IMR-90 (cell line): ENCODE data around the gene RGS13. TPM values are rescaled to one million over a fixed set of nuclear protein-coding genes. Genes with fewer than 3 reads are reported as not detected.

ENCODE experiments used
- ATAC-seq: fragments of 200-7000 bp; cut with Tn5 transposase; 2 replicates; pipeline ENCODE4 v1.9.1; 2020; ENCODE audit warnings: low read depth, mild to moderate bottlenecking, moderate library complexity
- BruUV-seq: library from RNA; stranded (reverse); fragments of 400-500 nt; replicated peaks from 2 replicates; lab custom pipeline; 2021; lab: Mats Ljungman, UMichigan
- CTCF ChIA-PET: fragments of 300-600 bp; formaldehyde crosslinking; extraction: SDS; loops from one replicate; lab custom pipeline; 2021; ENCODE audit warnings: antibody characterized with exemption; lab: Yijun Ruan, JAX
- POLR2A ChIA-PET: fragments of 300-600 bp; sonication (Branson Sonifier 250); formaldehyde crosslinking; loops from one replicate; lab custom pipeline; 2022; ENCODE audit warnings: antibody characterized with exemption; ENCODE audit not compliant: unreplicated experiment; lab: Charles Lee
- DNase-seq: peaks from one replicate; pipeline ENCODE4 v3.0.0; 2013
- H2AFZ ChIP-seq: replicated peaks from 2 replicates; pipeline ENCODE3; 2013; ENCODE audit warnings: low read length, mild to moderate bottlenecking; ENCODE audit not compliant: poor library complexity
- H2AK5ac ChIP-seq: 2 replicates; pipeline ENCODE4 v1.6.1; 2013; ENCODE audit warnings: low read depth, low read length, inconsistent platforms
- H2AK9ac ChIP-seq: replicated peaks from 2 replicates; pipeline ENCODE3; 2013; ENCODE audit warnings: mild to moderate bottlenecking, low read depth, low read length, moderate library complexity; ENCODE audit not compliant: poor library complexity
- H2BK120ac ChIP-seq: 2 replicates; pipeline ENCODE4 v1.6.1; 2013; ENCODE audit warnings: low read depth, low read length, inconsistent platforms
- H2BK15ac ChIP-seq: 3 replicates; pipeline ENCODE4 v1.6.1; 2013; ENCODE audit warnings: low read depth, low read length, inconsistent platforms
- H2BK20ac ChIP-seq: 2 replicates; pipeline ENCODE4 v1.6.1; 2013; ENCODE audit warnings: low read depth, mild to moderate bottlenecking, inconsistent platforms, low read length, moderate library complexity
- H2BK5ac ChIP-seq: 2 replicates; pipeline ENCODE4 v1.6.1; 2013; ENCODE audit warnings: mild to moderate bottlenecking, low read depth, low read length, inconsistent platforms; ENCODE audit not compliant: poor library complexity, severe bottlenecking
- H3K14ac ChIP-seq: replicated peaks from 2 replicates; pipeline ENCODE4 v1.6.1; 2013; ENCODE audit warnings: low read depth, low read length, inconsistent platforms
- H3K18ac ChIP-seq: 2 replicates; pipeline ENCODE4 v1.6.1; 2013; ENCODE audit warnings: low read depth, low read length, control low read depth
- H3K23ac ChIP-seq: 2 replicates; pipeline ENCODE4 v1.6.1; 2013; ENCODE audit warnings: low read depth, low read length, inconsistent platforms
- H3K27ac ChIP-seq: 2 replicates; pipeline ENCODE4 v1.5.1; 2013; ENCODE audit warnings: mild to moderate bottlenecking, control low read depth, low read length; ENCODE audit not compliant: insufficient read depth
- H3K27me3 ChIP-seq: 2 replicates; pipeline ENCODE4 v1.6.1; 2013; ENCODE audit warnings: low read length; ENCODE audit not compliant: control insufficient read depth, insufficient read depth
- H3K36me3 ChIP-seq: 2 replicates; pipeline ENCODE4 v1.6.1; 2013; ENCODE audit warnings: low read length, mixed read lengths; ENCODE audit not compliant: control insufficient read depth, insufficient read depth
- H3K4ac ChIP-seq: 2 replicates; pipeline ENCODE4 v1.6.1; 2013; ENCODE audit warnings: low read depth, low read length, inconsistent platforms
- H3K4me1 ChIP-seq: 2 replicates; pipeline ENCODE4 v1.6.1; 2013; ENCODE audit warnings: low read length, mixed read lengths; ENCODE audit not compliant: control insufficient read depth, insufficient read depth
- H3K4me2 ChIP-seq: 2 replicates; pipeline ENCODE4 v1.6.1; 2013; ENCODE audit warnings: low read depth, mild to moderate bottlenecking, control low read depth, low read length, moderate library complexity
- H3K4me3 ChIP-seq: 2 replicates; pipeline ENCODE4 v1.5.1; 2013; ENCODE audit warnings: low read depth, mild to moderate bottlenecking, control low read depth, low read length, moderate library complexity; ENCODE audit not compliant: insufficient read depth
- H3K56ac ChIP-seq: 2 replicates; pipeline ENCODE4 v1.6.1; 2013; ENCODE audit warnings: low read length, inconsistent platforms; ENCODE audit not compliant: insufficient read depth; ENCODE audit errors: extremely low read depth
- H3K79me1 ChIP-seq, 2 experiments: 2 replicates each; pipeline ENCODE4 v1.6.1; 2013; ENCODE audit warnings: low read length in 2 of 2, inconsistent platforms in 1 of 2, low read depth in 1 of 2
- H3K9ac ChIP-seq: 2 replicates; pipeline ENCODE4 v1.6.1; 2013; ENCODE audit warnings: low read depth, low read length, control low read depth
- H3K9me1 ChIP-seq: 2 replicates; pipeline ENCODE4 v1.6.1; 2013; ENCODE audit warnings: low read length, inconsistent platforms; ENCODE audit not compliant: insufficient read depth
- H3K9me3 ChIP-seq: 2 replicates; pipeline ENCODE4 v1.6.1; 2013; ENCODE audit warnings: low read length; ENCODE audit not compliant: control insufficient read depth, insufficient read depth
- H4K20me1 ChIP-seq: 2 replicates; pipeline ENCODE4 v1.6.1; 2013; ENCODE audit warnings: low read length, inconsistent platforms; ENCODE audit not compliant: insufficient read depth
- H4K5ac ChIP-seq: 2 replicates; pipeline ENCODE4 v1.6.1; 2013; ENCODE audit warnings: mild to moderate bottlenecking, low read depth, low read length, control low read depth
- H4K8ac ChIP-seq, 2 experiments: 2 replicates each; pipeline ENCODE4 v1.6.1; 2013; ENCODE audit warnings: low read depth in 2 of 2, low read length in 2 of 2, control low read depth in 1 of 2, inconsistent platforms in 1 of 2
- H4K91ac ChIP-seq: 2 replicates; pipeline ENCODE4 v1.6.1; 2013; ENCODE audit warnings: low read depth, low read length, inconsistent platforms; ENCODE audit not compliant: insufficient read depth
- BHLHE40 ChIP-seq: fragments of 150-350 bp; IDR thresholded peaks from 2 replicates; pipeline ENCODE4 v1.6.1; 2016; ENCODE audit warnings: mild to moderate bottlenecking, low read depth, low read length
- CEBPB ChIP-seq: IDR thresholded peaks from 2 replicates; pipeline ENCODE4 v1.6.1; 2012; ENCODE audit warnings: low read depth, low read length, improper control_type of control experiment
- CHD1 ChIP-seq: IDR thresholded peaks from 2 replicates; pipeline ENCODE4 v1.6.1; 2012; ENCODE audit warnings: low read depth, low read length, improper control_type of control experiment
- FOS ChIP-seq: fragments of 150-350 bp; IDR thresholded peaks from 2 replicates; pipeline ENCODE4 v1.6.1; 2016; ENCODE audit warnings: low read depth, low read length
- MAFK ChIP-seq: IDR thresholded peaks from 2 replicates; pipeline ENCODE4 v1.6.1; 2012; ENCODE audit warnings: low read depth, low read length, improper control_type of control experiment
- MAZ ChIP-seq: IDR thresholded peaks from 2 replicates; pipeline ENCODE4 v1.6.1; 2012; ENCODE audit warnings: low read depth, mild to moderate bottlenecking, low read length, improper control_type of control experiment, moderate library complexity, borderline replicate concordance
- MXI1 ChIP-seq: IDR thresholded peaks from 2 replicates; pipeline ENCODE4 v1.6.1; 2012; ENCODE audit warnings: low read depth, mild to moderate bottlenecking, low read length, moderate library complexity, borderline replicate concordance
- NFE2L2 ChIP-seq: fragments of 150-350 bp; IDR thresholded peaks from 2 replicates; pipeline ENCODE4 v1.6.1; 2016; ENCODE audit warnings: low read depth, mild to moderate bottlenecking, low read length
- POLR2A ChIP-seq: IDR thresholded peaks from 2 replicates; pipeline ENCODE4 v1.6.1; 2012; ENCODE audit warnings: mild to moderate bottlenecking, low read depth, low read length
- RAD21 ChIP-seq: IDR thresholded peaks from 2 replicates; pipeline ENCODE4 v1.6.1; 2012; ENCODE audit warnings: low read length, improper control_type of control experiment
- RCOR1 ChIP-seq: IDR thresholded peaks from 2 replicates; pipeline ENCODE4 v1.6.1; 2012; ENCODE audit warnings: mild to moderate bottlenecking, low read length, improper control_type of control experiment; ENCODE audit not compliant: insufficient replicate concordance
- RFX5 ChIP-seq: IDR thresholded peaks from 2 replicates; pipeline ENCODE4 v1.8.0; 2012; ENCODE audit warnings: low read depth, mild to moderate bottlenecking, low read length, moderate library complexity
- SMC3 ChIP-seq: fragments of 150-350 bp; IDR thresholded peaks from 2 replicates; pipeline ENCODE4 v1.6.1; 2016; ENCODE audit warnings: low read depth, mild to moderate bottlenecking, antibody characterized with exemption, low read length, moderate library complexity
- WGBS, 2 experiments: methylation state at CpG; one replicate each; pipeline versions ENCODE4 v1.1.5 to v1.1.7; 2013; ENCODE audit warnings: missing lambda C conversion rate in 2 of 2; ENCODE audit not compliant: insufficient read length in 1 of 2; ENCODE audit errors: extremely low coverage in 2 of 2; 5-methylcytosine and 5-hydroxymethylcytosine counted together
- dilution Hi-C: fragments of 300-500 bp; cut with HindIII; formaldehyde crosslinking; loops from one replicate; pipeline ENCODE4 v1.14.3; 2018; ENCODE audit warnings: low sequenced_read_pairs; ENCODE audit not compliant: unreplicated experiment
- in situ Hi-C: fragments of 300-500 bp; cut with MboI; formaldehyde crosslinking; loops from 3 replicates; pipeline ENCODE4 v1.14.3; 2019; ENCODE audit warnings: low sequenced_read_pairs, inconsistent platforms, mixed read lengths
- intact Hi-C: fragments of 100-400 bp; cut with micrococcal nuclease; formaldehyde crosslinking; loops from 2 replicates; pipeline ENCODE4 v1.10.0; 2022
- polyA plus RNA-seq, 3 experiments: library from polyadenylated mRNA; depleted of rRNA; stranded (reverse); fragments of >200 nt; gene quantifications; 2 replicates each; pipeline ENCODE4 v1.2.3, GENCODE V29; 2012; ENCODE audit warnings: low replicate concordance in 1 of 3
- total RNA-seq: library from RNA; depleted of rRNA; stranded (reverse); fragments of >200 nt; gene quantifications from 2 replicates; pipeline ENCODE4 v1.2.3, GENCODE V29; 2012
- TF ChIP-seq, protein P1 (sequence below): fragments of 150-350 bp; IDR thresholded peaks from 2 replicates; pipeline ENCODE4 v1.6.1; 2017; ENCODE audit warnings: mild to moderate bottlenecking, antibody characterized with exemption, low read length, low read depth
- TF ChIP-seq, protein P2 (sequence below): fragments of 150-350 bp; IDR thresholded peaks from 2 replicates; pipeline ENCODE4 v1.6.1; 2016; ENCODE audit warnings: low read depth, mild to moderate bottlenecking, low read length, moderate library complexity, borderline replicate concordance
- TF ChIP-seq, protein P3 (sequence below): conservative IDR thresholded peaks from 2 replicates; pipeline ENCODE4 v1.5.1; 2012; ENCODE audit warnings: mild to moderate bottlenecking, low read depth, low read length, improper control_type of control experiment

RGS13 gene
- total and polyA plus RNA-seq, 2 of the 4 experiments (the other 2 are of a cell fraction): not detected

DNA sequence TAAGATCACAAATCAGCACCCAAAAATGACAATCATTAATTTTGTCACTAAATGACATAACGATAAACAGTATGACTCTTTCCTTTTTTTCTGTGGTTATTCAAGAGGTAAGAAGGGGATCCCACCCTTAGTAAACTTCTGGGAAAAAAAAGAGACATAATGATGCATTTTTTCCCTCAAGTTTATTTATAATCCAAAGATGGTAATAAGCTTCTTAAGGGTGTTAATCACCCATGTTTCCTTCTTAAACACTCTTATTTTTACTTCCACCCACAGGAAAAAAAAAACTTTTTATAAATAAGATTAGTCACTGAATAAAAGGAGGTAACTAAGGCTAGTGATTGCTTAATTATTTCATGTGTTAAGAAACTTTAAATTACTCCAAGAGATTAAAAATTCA is 35.7 kb upstream of the RGS13 start:
- no CpG with 5 or more reads among the region's 1 CpG for WGBS, 2 experiments
- no peak overlapping the region for H2BK5ac ChIP-seq
- no peak overlapping the region for H2AK9ac ChIP-seq
- H2BK120ac ChIP-seq: no peak overlapping the region
- no TSS peak for BruUV-seq
- no peaks in the 10 kb centered on the region for H3K79me1 ChIP-seq
- intact Hi-C loops (no loop called here), in situ Hi-C loops (no loop called here), dilution Hi-C loops (no loop called here)
- no peaks in the 10 kb centered on the region for H3K36me3 ChIP-seq
- H3K4ac ChIP-seq: no peak overlapping the region
- H4K5ac ChIP-seq: no peak overlapping the region
- H2AK5ac ChIP-seq: no peak overlapping the region
- no peaks in the 10 kb centered on the region for H3K27me3 ChIP-seq
- no peak for DNase-seq
- no peak overlapping the region for H3K14ac ChIP-seq
- no peak for ATAC-seq
- no peak overlapping the region for H4K91ac ChIP-seq
- H2BK15ac ChIP-seq: no peak overlapping the region
- no peaks in the 10 kb centered on the region for H3K9me3 ChIP-seq
- H3K18ac ChIP-seq: no peak overlapping the region
- TF ChIP-seq RFX5 (no peak), SMC3 (no peak), BHLHE40 (no peak), RAD21 (no peak), FOS (no peak), MXI1 (no peak), MAZ (no peak), RCOR1 (no peak), CHD1 (no peak), MAFK (no peak), POLR2A (no peak), CEBPB (no peak), NFE2L2 (no peak)
- TF ChIP-seq, protein P1, sequence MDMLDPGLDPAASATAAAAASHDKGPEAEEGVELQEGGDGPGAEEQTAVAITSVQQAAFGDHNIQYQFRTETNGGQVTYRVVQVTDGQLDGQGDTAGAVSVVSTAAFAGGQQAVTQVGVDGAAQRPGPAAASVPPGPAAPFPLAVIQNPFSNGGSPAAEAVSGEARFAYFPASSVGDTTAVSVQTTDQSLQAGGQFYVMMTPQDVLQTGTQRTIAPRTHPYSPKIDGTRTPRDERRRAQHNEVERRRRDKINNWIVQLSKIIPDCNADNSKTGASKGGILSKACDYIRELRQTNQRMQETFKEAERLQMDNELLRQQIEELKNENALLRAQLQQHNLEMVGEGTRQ: no peak
- TF ChIP-seq, protein P2, sequence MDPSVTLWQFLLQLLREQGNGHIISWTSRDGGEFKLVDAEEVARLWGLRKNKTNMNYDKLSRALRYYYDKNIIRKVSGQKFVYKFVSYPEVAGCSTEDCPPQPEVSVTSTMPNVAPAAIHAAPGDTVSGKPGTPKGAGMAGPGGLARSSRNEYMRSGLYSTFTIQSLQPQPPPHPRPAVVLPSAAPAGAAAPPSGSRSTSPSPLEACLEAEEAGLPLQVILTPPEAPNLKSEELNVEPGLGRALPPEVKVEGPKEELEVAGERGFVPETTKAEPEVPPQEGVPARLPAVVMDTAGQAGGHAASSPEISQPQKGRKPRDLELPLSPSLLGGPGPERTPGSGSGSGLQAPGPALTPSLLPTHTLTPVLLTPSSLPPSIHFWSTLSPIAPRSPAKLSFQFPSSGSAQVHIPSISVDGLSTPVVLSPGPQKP: no peak
- TF ChIP-seq, protein P3, sequence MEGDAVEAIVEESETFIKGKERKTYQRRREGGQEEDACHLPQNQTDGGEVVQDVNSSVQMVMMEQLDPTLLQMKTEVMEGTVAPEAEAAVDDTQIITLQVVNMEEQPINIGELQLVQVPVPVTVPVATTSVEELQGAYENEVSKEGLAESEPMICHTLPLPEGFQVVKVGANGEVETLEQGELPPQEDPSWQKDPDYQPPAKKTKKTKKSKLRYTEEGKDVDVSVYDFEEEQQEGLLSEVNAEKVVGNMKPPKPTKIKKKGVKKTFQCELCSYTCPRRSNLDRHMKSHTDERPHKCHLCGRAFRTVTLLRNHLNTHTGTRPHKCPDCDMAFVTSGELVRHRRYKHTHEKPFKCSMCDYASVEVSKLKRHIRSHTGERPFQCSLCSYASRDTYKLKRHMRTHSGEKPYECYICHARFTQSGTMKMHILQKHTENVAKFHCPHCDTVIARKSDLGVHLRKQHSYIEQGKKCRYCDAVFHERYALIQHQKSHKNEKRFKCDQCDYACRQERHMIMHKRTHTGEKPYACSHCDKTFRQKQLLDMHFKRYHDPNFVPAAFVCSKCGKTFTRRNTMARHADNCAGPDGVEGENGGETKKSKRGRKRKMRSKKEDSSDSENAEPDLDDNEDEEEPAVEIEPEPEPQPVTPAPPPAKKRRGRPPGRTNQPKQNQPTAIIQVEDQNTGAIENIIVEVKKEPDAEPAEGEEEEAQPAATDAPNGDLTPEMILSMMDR: no peak
- CTCF ChIA-PET: no interaction called here
- H3K27ac ChIP-seq: no peak overlapping the region
- H4K20me1 ChIP-seq: no peaks in the 10 kb centered on the region
- POLR2A ChIA-PET: no interaction called here
- no peak overlapping the region for H3K4me3 ChIP-seq
- H3K9me1 ChIP-seq: no peaks in the 10 kb centered on the region
- no peak overlapping the region for H3K56ac ChIP-seq
- no peaks in the 10 kb centered on the region for H3K4me1 ChIP-seq
- H4K8ac ChIP-seq: no peak overlapping the region
- H3K4me2 ChIP-seq: no peak overlapping the region
- no peak overlapping the region for H3K9ac ChIP-seq
- no peak overlapping the region for H3K23ac ChIP-seq
- H2AFZ ChIP-seq: no peak overlapping the region
- H2BK20ac ChIP-seq: no peak overlapping the region
